Calu3 (cell line): ENCODE measurements around the gene CHRM1. TPM values are rescaled to one million over a fixed set of nuclear protein-coding genes. Genes with fewer than 3 reads are reported as not detected.

Experiments used
- BruUV-seq: library from RNA; stranded (reverse); fragments of 400-500 nt; replicated peaks from 2 replicates; lab custom pipeline; 2021; lab: Mats Ljungman, UMichigan
- CTCF ChIA-PET: fragments of 300-600 bp; sonication (Branson Sonifier 250); formaldehyde crosslinking; loops from one replicate; lab custom pipeline; 2022; ENCODE audit warnings: antibody characterized with exemption; lab: Charles Lee
- DNase-seq: peaks from one replicate; pipeline ENCODE4 v3.0.0; 2022
- H3K27ac Mint-ChIP-seq: one replicate; pipeline ENCODE4 v1.8.0; 2022; ENCODE audit warnings: mixed read lengths; ENCODE audit not compliant: unreplicated experiment
- H3K27me3 Mint-ChIP-seq: one replicate; pipeline ENCODE4 v1.8.0; 2022; ENCODE audit warnings: mixed read lengths; ENCODE audit not compliant: unreplicated experiment
- H3K36me3 Mint-ChIP-seq: one replicate; pipeline ENCODE4 v1.8.0; 2022; ENCODE audit warnings: mild to moderate bottlenecking, moderate library complexity, mixed read lengths; ENCODE audit not compliant: insufficient read depth, unreplicated experiment
- H3K4me1 Mint-ChIP-seq: one replicate; pipeline ENCODE4 v1.8.0; 2022; ENCODE audit warnings: mild to moderate bottlenecking, low read depth, mixed read lengths; ENCODE audit not compliant: unreplicated experiment
- H3K4me3 Mint-ChIP-seq: one replicate; pipeline ENCODE4 v1.8.0; 2022; ENCODE audit warnings: mild to moderate bottlenecking, low read depth, moderate library complexity, mixed read lengths; ENCODE audit not compliant: unreplicated experiment
- H3K9me3 Mint-ChIP-seq: one replicate; pipeline ENCODE4 v1.8.0; 2022; ENCODE audit warnings: low read depth, mixed read lengths; ENCODE audit not compliant: unreplicated experiment
- intact Hi-C: fragments of 100-400 bp; cut with micrococcal nuclease; formaldehyde crosslinking; loops from one replicate; pipeline ENCODE4 v1.10.0; 2022; ENCODE audit not compliant: unreplicated experiment
- total RNA-seq: library from RNA; stranded (reverse); gene quantifications from 2 replicates; pipeline ENCODE4 v1.2.3, GENCODE V29; 2022
- TF ChIP-seq, protein P1 (sequence below): fragments of 200-600 bp; IDR thresholded peaks from one replicate; pipeline ENCODE4 v1.8.0; 2022; ENCODE audit warnings: antibody characterized with exemption; ENCODE audit not compliant: unreplicated experiment

The CHRM1 gene
- total RNA-seq, 1 experiment from 2014 or later, result not detected

DNA sequence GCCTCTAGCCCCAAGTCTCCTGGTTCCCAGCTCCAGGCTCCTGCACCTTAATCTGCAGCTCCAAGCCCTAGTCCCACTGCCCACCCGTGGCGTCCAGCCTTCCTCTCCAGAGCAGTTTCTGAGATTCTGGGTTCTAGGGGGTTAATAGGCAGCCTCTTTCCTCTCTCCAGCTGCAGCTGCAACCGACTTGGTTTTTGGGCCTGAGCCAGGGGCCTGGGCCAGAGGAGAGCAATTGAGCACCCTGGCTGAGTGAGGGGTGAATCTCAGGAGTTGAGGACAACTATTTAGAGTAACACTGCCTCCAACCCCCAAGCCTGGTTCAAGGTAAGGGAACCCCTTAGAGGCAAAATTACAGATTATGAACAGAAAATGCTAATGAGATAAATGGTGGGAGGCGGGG is 9.0 kb upstream of the CHRM1 start:
- Mint-ChIP-seq H3K27me3 (peaks cover 72% of the 10 kb centered on the region), H3K9me3 (no peaks in the 10 kb centered on the region), H3K4me1 (no peaks in the 10 kb centered on the region), H3K27ac (no peak overlapping the region), H3K4me3 (no peak overlapping the region), H3K36me3 (no peaks in the 10 kb centered on the region)
- CTCF ChIA-PET, result no interaction called here
- BruUV-seq, result no TSS peak
- DNase-seq, result no peak
- TF ChIP-seq, protein P1, sequence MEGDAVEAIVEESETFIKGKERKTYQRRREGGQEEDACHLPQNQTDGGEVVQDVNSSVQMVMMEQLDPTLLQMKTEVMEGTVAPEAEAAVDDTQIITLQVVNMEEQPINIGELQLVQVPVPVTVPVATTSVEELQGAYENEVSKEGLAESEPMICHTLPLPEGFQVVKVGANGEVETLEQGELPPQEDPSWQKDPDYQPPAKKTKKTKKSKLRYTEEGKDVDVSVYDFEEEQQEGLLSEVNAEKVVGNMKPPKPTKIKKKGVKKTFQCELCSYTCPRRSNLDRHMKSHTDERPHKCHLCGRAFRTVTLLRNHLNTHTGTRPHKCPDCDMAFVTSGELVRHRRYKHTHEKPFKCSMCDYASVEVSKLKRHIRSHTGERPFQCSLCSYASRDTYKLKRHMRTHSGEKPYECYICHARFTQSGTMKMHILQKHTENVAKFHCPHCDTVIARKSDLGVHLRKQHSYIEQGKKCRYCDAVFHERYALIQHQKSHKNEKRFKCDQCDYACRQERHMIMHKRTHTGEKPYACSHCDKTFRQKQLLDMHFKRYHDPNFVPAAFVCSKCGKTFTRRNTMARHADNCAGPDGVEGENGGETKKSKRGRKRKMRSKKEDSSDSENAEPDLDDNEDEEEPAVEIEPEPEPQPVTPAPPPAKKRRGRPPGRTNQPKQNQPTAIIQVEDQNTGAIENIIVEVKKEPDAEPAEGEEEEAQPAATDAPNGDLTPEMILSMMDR, result no peak
- intact Hi-C loops, result no loop called here

DNA sequence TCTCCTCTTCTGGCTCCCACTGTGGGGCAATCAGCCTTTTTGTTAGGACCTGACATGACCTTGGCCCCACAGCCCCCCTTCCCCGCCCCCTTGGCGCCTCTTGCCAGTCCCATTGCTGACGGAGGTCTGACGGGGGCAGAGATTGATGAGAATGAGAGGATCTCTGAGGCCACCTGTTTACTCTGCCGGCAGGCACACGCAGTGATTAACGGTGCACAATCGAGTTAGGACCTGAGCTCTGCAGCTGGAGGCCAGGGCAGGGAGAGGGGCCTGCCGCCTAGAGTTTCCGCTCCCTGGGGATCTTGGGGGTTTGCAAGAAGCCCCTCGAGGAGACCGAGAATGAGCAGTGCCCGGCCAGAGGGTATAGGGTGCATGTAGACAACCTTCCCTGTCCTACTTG is 6.8 kb upstream of the CHRM1 start:
- Mint-ChIP-seq H3K4me3 (no peak overlapping the region), H3K27me3 (peaks cover 92% of the 10 kb centered on the region), H3K4me1 (no peaks in the 10 kb centered on the region), H3K27ac (no peak overlapping the region), H3K36me3 (no peaks in the 10 kb centered on the region), H3K9me3 (no peaks in the 10 kb centered on the region)
- intact Hi-C loops, result no loop called here
- BruUV-seq, result no TSS peak
- CTCF ChIA-PET, result no interaction called here
- DNase-seq, result no peak
- TF ChIP-seq, protein P1, result no peak

DNA sequence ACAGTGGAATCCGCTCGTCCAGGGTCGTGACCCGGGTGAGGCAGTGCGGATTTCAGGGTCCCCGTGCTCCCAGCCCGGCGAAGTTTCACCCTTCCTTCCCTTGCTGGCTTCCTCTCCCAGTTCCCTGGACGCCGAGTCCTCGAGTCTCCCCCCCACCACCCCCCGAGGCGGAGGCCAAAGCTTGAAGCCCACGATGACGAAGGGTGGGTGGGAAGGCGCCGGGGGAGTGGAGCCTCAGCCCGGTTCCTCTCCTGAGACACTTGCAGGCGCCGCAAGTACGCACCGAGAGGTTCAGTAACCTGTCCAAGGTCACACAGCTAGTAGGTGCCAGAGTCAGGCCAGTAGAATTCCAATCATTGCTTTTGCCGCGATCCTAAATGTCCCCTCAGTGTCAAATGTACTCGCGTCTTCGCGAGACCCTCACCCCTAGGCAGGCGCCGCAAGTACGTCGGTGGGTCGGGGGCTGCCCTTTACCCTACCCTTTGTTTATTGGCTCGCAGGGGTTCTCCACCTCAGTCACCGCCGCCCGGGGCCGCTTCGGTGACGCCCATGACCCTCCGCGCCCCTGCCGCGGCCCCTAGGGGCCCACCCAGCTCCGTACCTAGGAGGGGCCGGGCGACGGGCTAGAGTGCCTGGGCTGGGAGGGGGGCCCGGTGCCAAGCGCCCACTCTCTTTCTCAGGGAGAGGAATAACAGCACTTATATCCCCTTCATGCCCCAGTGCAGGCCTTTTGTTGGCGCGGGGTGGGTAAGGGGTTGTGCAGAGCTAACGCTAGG is 5.7 kb upstream of the CHRM1 start:
- Mint-ChIP-seq H3K4me3 (no peak overlapping the region), H3K36me3 (no peaks in the 10 kb centered on the region), H3K9me3 (no peaks in the 10 kb centered on the region), H3K27ac (no peak overlapping the region), H3K4me1 (peaks cover 9% of the 10 kb centered on the region), H3K27me3 (peaks cover 98% of the 10 kb centered on the region)
- DNase-seq, result no peak
- CTCF ChIA-PET, result no interaction called here
- TF ChIP-seq, protein P1, result no peak
- BruUV-seq, result no TSS peak
- intact Hi-C loops, result no loop called here

DNA sequence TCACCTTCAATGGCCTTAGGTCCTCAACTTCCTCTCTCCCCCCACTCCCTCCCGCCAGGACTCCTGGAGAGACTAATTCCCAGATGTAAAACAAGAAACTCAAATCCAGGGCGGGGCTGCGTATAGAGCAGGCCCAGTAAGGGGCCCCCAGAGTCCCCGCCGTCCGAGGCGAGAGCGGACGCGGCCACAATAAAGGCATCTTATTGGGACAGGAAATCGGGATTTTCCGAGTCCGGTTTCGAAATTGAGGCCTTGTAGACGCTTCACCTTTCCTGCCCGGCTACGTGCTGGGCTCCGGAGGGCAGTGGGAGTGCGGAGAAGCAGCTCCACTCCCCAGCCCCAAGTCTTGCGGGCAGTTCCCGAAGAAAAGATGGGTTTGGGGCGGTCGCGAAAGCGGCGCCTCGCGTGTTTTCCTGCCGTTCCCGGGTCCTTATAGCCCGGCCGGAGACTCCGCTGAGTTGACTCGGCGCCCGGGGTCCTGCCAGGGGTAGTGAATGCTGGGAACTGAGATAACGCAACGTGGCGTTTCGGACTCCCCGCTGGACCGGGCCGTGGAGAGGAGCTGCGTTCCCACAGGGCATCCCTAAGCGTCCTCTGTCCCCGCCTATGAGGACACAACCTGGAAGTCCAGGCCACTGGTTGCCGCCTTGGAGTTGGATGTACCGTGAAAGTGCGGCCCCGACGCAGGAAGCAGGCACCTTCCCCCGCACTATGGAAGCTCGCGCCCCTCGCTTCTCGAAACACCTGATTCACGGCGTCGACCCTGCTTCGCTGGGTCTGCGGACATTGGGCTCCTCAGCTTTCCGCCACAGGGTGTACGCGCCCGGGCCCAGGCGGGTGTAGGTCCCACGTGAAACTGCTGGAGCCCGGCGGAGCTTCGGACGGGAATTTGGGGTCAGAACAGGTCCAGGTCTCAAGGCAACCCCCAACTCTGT is 4.8 kb upstream of the CHRM1 start:
- CTCF ChIA-PET, result no interaction called here
- Mint-ChIP-seq H3K4me1 (peaks cover 18% of the 10 kb centered on the region), H3K27me3 (peaks cover 98% of the 10 kb centered on the region), H3K9me3 (no peaks in the 10 kb centered on the region), H3K36me3 (no peaks in the 10 kb centered on the region), H3K27ac (no peak overlapping the region), H3K4me3 (peak overlapping the region; percentile 21)
- intact Hi-C loops, result no loop called here
- TF ChIP-seq, protein P1, result no peak
- no TSS peak for BruUV-seq
- no peak for DNase-seq
